ENCODE measurements around the gene FCAR.
"Not testable (repeated sequence)": the region's sequence is repeated elsewhere in the genome, so short reads cannot be mapped to it uniquely, and the experiment has no call there.

Gene FCAR

GRCh38 chr19:54896036-54896435 is 22.0 kb downstream of the FCAR start:
- no peak for DNase-seq

GRCh38 chr19:54898685-54899084 is 24.6 kb downstream of the FCAR start:
- DNase-seq: not testable (repeated sequence)

GRCh38 chr19:54899646-54900045 is 25.6 kb downstream of the FCAR start:
- DNase-seq: not testable (repeated sequence)

- DNase-seq: not testable (repeated sequence)
Observed at GRCh38 chr19:54901153-54901552, 27.1 kb downstream of the FCAR start.

- no peak for DNase-seq
Observed at GRCh38 chr19:54902061-54902460, 28.0 kb downstream of the FCAR start.

- no peak for DNase-seq
Observed at GRCh38 chr19:54903303-54903702, 29.3 kb downstream of the FCAR start.

- DNase-seq: not testable (repeated sequence)
Observed at GRCh38 chr19:54904261-54904660, 30.2 kb downstream of the FCAR start.

- DNase-seq: no peak
Observed at GRCh38 chr19:54905421-54905802, 31.4 kb downstream of the FCAR start.

- DNase-seq: no peak
Observed at GRCh38 chr19:54905803-54906511, 31.9 kb downstream of the FCAR start, which contains the start of gene NCR1. NCR1 (plus strand) TSS chr19:54906148; CDS start chr19:54906188, 40 bp downstream.

GRCh38 chr19:54906819-54907218 is 32.8 kb downstream of the FCAR start:
- DNase-seq: no peak

- not testable (repeated sequence) for DNase-seq
Observed at GRCh38 chr19:54907899-54908298, 33.9 kb downstream of the FCAR start.

- no peak for DNase-seq
Observed at GRCh38 chr19:54916822-54917221, 42.8 kb downstream of the FCAR start.

GRCh38 chr19:54918499-54918898 is 44.5 kb downstream of the FCAR start:
- DNase-seq: no peak

- DNase-seq: not testable (repeated sequence)
Observed at GRCh38 chr19:54919646-54920563, 45.9 kb downstream of the FCAR start.

- DNase-seq: no peak
Observed at GRCh38 chr19:54921082-54921481, 47.0 kb downstream of the FCAR start.

- DNase-seq: no peak
Observed at GRCh38 chr19:54923276-54923675, 49.2 kb downstream of the FCAR start.

- DNase-seq: peak; percentile 8
Observed at GRCh38 chr19:54928299-54928698, 54.3 kb downstream of the FCAR start.

- DNase-seq: no peak
Observed at GRCh38 chr19:54937926-54938325, 63.9 kb downstream of the FCAR start.

- no peak for DNase-seq
Observed at GRCh38 chr19:54938906-54939305, 64.9 kb downstream of the FCAR start.

- DNase-seq: not testable (repeated sequence)
Observed at GRCh38 chr19:54939538-54939937, 65.5 kb downstream of the FCAR start.

Measured in DMS79 treated with DMSO at 0.1 percent for 48 hours (cell line).